ENCODE results near the gene CPEB4. TPM values are rescaled to one million over a fixed set of nuclear protein-coding genes. Genes with fewer than 3 reads are reported as not detected.

The CPEB4 gene
- total RNA-seq, 1 experiment from 2014 or later: 8.7 TPM

GRCh38 chr5:174011441-174011840 is 123.3 kb downstream of the CPEB4 start:
- Histone ChIP-seq H3K56ac (ENCODE audit: insufficient read length, low read depth, low read length) (no peak overlapping the region), H2BK12ac (ENCODE audit: insufficient read length, low read depth, low read length) (no peak overlapping the region), H2BK120ac (ENCODE audit: low read depth, low read length, poor library complexity, severe bottlenecking) (no peak overlapping the region), H3K79me2 (ENCODE audit: insufficient read depth, low read length) (no peaks in the 10 kb centered on the region), H3K14ac (ENCODE audit: insufficient read depth, low read length) (no peak overlapping the region), H3K79me1 (ENCODE audit: insufficient read depth, low read depth, low read length, poor library complexity, severe bottlenecking) (no peaks in the 10 kb centered on the region), H3K23me2 (ENCODE audit: insufficient read length, low read depth, low read length, poor library complexity, severe bottlenecking) (no peaks in the 10 kb centered on the region), H3K4me2 (ENCODE audit: insufficient read depth, insufficient read length, low read length) (no peak overlapping the region), H3K9ac (ENCODE audit: extremely low read depth, insufficient read length, low read length) (no peak overlapping the region), H2BK5ac (ENCODE audit: insufficient read length, low read length) (no peak overlapping the region), H3K9me3 (ENCODE audit: control insufficient read depth, low read depth, low read length) (no peaks in the 10 kb centered on the region), H2AK5ac (ENCODE audit: insufficient read length, low read length) (no peak overlapping the region), H4K20me1 (ENCODE audit: control insufficient read depth, insufficient read depth, insufficient read length) (no peaks in the 10 kb centered on the region), H4K91ac (ENCODE audit: insufficient read length, low read depth, low read length) (no peak overlapping the region), H3K18ac (ENCODE audit: insufficient read length, low read depth, low read length) (no peak overlapping the region), H3K27ac (ENCODE audit: insufficient read length, low read depth, low read length) (no peak overlapping the region), H3K4me1 (ENCODE audit: insufficient read depth, low read length) (no peaks in the 10 kb centered on the region), H2AFZ (ENCODE audit: low read length) (no peak overlapping the region), H4K8ac (replicated peaks; ENCODE audit: insufficient read length, low read depth, low read length) (no peak overlapping the region), H3K23ac (ENCODE audit: insufficient read length, low read depth, low read length) (no peak overlapping the region), H4K5ac (ENCODE audit: insufficient read length, low read depth, low read length) (no peak overlapping the region), H3K4ac (ENCODE audit: low read depth, low read length) (no peak overlapping the region), H2BK20ac (ENCODE audit: low read depth, low read length, poor library complexity, severe bottlenecking) (no peak overlapping the region), H2BK15ac (ENCODE audit: low read depth, low read length) (no peak overlapping the region), H3T11ph (ENCODE audit: low read length) (no peak overlapping the region), H3K27me3 (ENCODE audit: insufficient read depth, low read length) (no peaks in the 10 kb centered on the region)
- Mint-ChIP-seq H3K4me3 (no peak overlapping the region), H3K27me3 (ENCODE audit: low read depth) (peaks cover 6% of the 10 kb centered on the region), H3K4me1 (no peaks in the 10 kb centered on the region), H3K36me3 (ENCODE audit: insufficient read depth in 1 of 3, low read depth in 3 of 3) (peaks cover 0 to 3% (median 0%) of the 10 kb centered on the region in 3 experiments; a peak in 1 of 7 replicates), H3K27ac (no peak overlapping the region), H3K9me3 (peaks cover 4 to 10% of the 10 kb centered on the region in 2 experiments; a peak in 3 of 5 replicates)
- TF ChIP-seq, protein P1, sequence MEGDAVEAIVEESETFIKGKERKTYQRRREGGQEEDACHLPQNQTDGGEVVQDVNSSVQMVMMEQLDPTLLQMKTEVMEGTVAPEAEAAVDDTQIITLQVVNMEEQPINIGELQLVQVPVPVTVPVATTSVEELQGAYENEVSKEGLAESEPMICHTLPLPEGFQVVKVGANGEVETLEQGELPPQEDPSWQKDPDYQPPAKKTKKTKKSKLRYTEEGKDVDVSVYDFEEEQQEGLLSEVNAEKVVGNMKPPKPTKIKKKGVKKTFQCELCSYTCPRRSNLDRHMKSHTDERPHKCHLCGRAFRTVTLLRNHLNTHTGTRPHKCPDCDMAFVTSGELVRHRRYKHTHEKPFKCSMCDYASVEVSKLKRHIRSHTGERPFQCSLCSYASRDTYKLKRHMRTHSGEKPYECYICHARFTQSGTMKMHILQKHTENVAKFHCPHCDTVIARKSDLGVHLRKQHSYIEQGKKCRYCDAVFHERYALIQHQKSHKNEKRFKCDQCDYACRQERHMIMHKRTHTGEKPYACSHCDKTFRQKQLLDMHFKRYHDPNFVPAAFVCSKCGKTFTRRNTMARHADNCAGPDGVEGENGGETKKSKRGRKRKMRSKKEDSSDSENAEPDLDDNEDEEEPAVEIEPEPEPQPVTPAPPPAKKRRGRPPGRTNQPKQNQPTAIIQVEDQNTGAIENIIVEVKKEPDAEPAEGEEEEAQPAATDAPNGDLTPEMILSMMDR (conservative IDR thresholded peaks at IDR 0.05): no peak
- DNase-seq: no peak
- WGBS (ENCODE audit: extremely low coverage, insufficient read length, low lambda C conversion rate): no CpG with 5 or more reads among the region's 3 CpGs

Other genes starting within 250 kb of the CPEB4 start
- 0.09 and 0.11 TPM in 2 replicates for gene C5orf47, start 100.8 kb downstream of the CPEB4 start, total RNA-seq (2021)
- not detected in 2 replicates for gene NSG2, start 157.4 kb downstream of the CPEB4 start, total RNA-seq (2021)

Measured in H9 (cell line).